Smooth muscle cell (in vitro differentiated cells): ENCODE measurements around the gene VPS37C. TPM values are rescaled to one million over a fixed set of nuclear protein-coding genes. Genes with fewer than 3 reads are reported as not detected.

Experiments used
- DNase-seq: peaks from one replicate; lab custom pipeline; 2025; ENCODE audit not compliant: unreplicated experiment; lab: John Stamatoyannopoulos, UW
- H2AFZ ChIP-seq: fragments of 200-600 bp; sonication (generic); 2 replicates; pipeline ENCODE4 v1.6.0; 2016; ENCODE audit warnings: antibody characterized with exemption, low read depth, mild to moderate bottlenecking
- H3F3A ChIP-seq: fragments of 200-600 bp; sonication (generic); 2 replicates; pipeline ENCODE4 v1.6.0; 2017; ENCODE audit warnings: antibody characterized with exemption, low read depth
- H3K27ac ChIP-seq: fragments of 200-600 bp; sonication (generic); 2 replicates; pipeline ENCODE4 v1.5.1; 2016; ENCODE audit warnings: low read depth, mild to moderate bottlenecking
- H3K27me3 ChIP-seq: fragments of 200-600 bp; sonication (generic); 2 replicates; pipeline ENCODE4 v1.6.1; 2016; ENCODE audit warnings: low read depth, mild to moderate bottlenecking
- H3K36me3 ChIP-seq: fragments of 200-600 bp; sonication (generic); 2 replicates; pipeline ENCODE4 v1.5.1; 2016; ENCODE audit warnings: low read depth
- H3K4me1 ChIP-seq: fragments of 200-600 bp; sonication (generic); 2 replicates; pipeline ENCODE4 v1.5.1; 2016; ENCODE audit warnings: low read depth
- H3K4me2 ChIP-seq: fragments of 200-600 bp; sonication (generic); 2 replicates; pipeline ENCODE4 v1.6.0; 2016; ENCODE audit warnings: mild to moderate bottlenecking
- H3K4me3 ChIP-seq: fragments of 200-600 bp; sonication (generic); 2 replicates; pipeline ENCODE4 v1.5.1; 2016; ENCODE audit warnings: mild to moderate bottlenecking
- H3K79me2 ChIP-seq: fragments of 200-600 bp; sonication (generic); 2 replicates; pipeline ENCODE4 v1.6.0; 2016; ENCODE audit warnings: low read depth, mild to moderate bottlenecking
- H3K9ac ChIP-seq: fragments of 200-600 bp; sonication (generic); 2 replicates; pipeline ENCODE4 v1.6.0; 2016; ENCODE audit warnings: low read depth
- H3K9me3 ChIP-seq: fragments of 200-600 bp; sonication (generic); replicated peaks from 2 replicates; pipeline ENCODE4 v1.5.1; 2016; ENCODE audit warnings: low read depth
- H4K20me1 ChIP-seq: fragments of 200-600 bp; sonication (generic); 2 replicates; pipeline ENCODE4 v1.6.0; 2016; ENCODE audit warnings: low read depth
- CTCF ChIP-seq: fragments of 200-600 bp; sonication (generic); IDR thresholded peaks from 2 replicates; pipeline ENCODE4 v1.5.1; 2017; ENCODE audit warnings: borderline replicate concordance, mild to moderate bottlenecking, antibody characterized with exemption; ENCODE audit not compliant: insufficient read depth, poor library complexity, severe bottlenecking
- WGBS: methylation state at CpG from one replicate; pipeline ENCODE4 v1.1.7; 2016; ENCODE audit warnings: low lambda C conversion rate; 5-methylcytosine and 5-hydroxymethylcytosine counted together
- polyA plus RNA-seq: library from polyadenylated mRNA; unstranded; fragments of >200 nt; fragmentation: Nextera tagmentation; extraction: Ambion mirVana; gene quantifications from 2 replicates; pipeline ENCODE4 v1.2.1, GENCODE V29; 2016
- total RNA-seq: library from RNA; depleted of rRNA; stranded (reverse); fragments of >200 nt; gene quantifications from 2 replicates; pipeline ENCODE4 v1.2.3, GENCODE V29; 2014

The VPS37C gene
- total and polyA plus RNA-seq, 2 experiments from 2014 or later, result 8.8 to 15.4 TPM

- H3K79me2 ChIP-seq, result no peaks in the 10 kb centered on the region
- H3K36me3 ChIP-seq, result no peaks in the 10 kb centered on the region
- H3K4me2 ChIP-seq, result no peak overlapping the region
- no peak overlapping the region for H2AFZ ChIP-seq
- H3F3A ChIP-seq, result no peaks in the 10 kb centered on the region
- H3K27me3 ChIP-seq, result no peaks in the 10 kb centered on the region
- H3K9me3 ChIP-seq, result no peaks in the 10 kb centered on the region
- H3K4me3 ChIP-seq, result no peak overlapping the region
- no peaks in the 10 kb centered on the region for H4K20me1 ChIP-seq
- no peak for TF ChIP-seq CTCF
- no peak overlapping the region for H3K27ac ChIP-seq
- DNase-seq, result no peak
- H3K9ac ChIP-seq, result no peak overlapping the region
- H3K4me1 ChIP-seq, result no peaks in the 10 kb centered on the region
- WGBS, result 95% methylated on average over 14 of the region's 14 CpGs
Observed at GRCh38 chr11:61201476-61201875, 40.2 kb upstream of the VPS37C start.

GRCh38 chr11:61198948-61199523 lies 37.8 kb upstream of the VPS37C start:
- H3K4me2 ChIP-seq, result no peak overlapping the region
- no peak for TF ChIP-seq CTCF
- no peak for DNase-seq

DNA sequence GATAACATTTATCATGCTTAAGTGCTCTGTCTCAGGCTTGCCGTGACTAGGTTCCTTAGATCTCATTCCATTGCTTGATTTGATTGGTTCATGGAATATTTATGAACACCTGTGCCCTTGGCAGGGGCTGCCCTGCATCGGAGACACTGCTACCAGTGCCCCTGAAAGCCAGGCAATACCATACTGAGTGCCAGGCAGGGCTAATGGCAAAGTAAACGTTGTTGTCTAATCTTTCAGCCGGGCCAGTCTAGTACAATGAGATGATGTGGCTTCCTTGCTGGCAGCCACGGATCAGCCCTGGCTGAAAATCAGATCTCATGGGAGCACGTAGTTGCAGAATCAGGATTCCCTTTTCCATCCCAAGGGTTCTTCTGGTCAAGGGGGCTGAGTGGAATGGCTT lies 37.1 kb upstream of the VPS37C start:
- TF ChIP-seq CTCF, result no peak
- no peaks in the 10 kb centered on the region for H3K9me3 ChIP-seq
- H3K27ac ChIP-seq, result no peak overlapping the region
- no peak for DNase-seq
- no peak overlapping the region for H2AFZ ChIP-seq
- 93% methylated on average over 6 of the region's 6 CpGs for WGBS
- no peaks in the 10 kb centered on the region for H3K36me3 ChIP-seq
- H3K4me3 ChIP-seq, result no peak overlapping the region
- no peaks in the 10 kb centered on the region for H3F3A ChIP-seq
- H4K20me1 ChIP-seq, result no peaks in the 10 kb centered on the region
- no peak overlapping the region for H3K4me2 ChIP-seq
- H3K9ac ChIP-seq, result no peak overlapping the region
- no peaks in the 10 kb centered on the region for H3K4me1 ChIP-seq
- H3K27me3 ChIP-seq, result no peaks in the 10 kb centered on the region
- no peaks in the 10 kb centered on the region for H3K79me2 ChIP-seq

More at GRCh38 chr11:61198948-61199523, 37.8 kb upstream of the VPS37C start:
- 93% methylated on average over 4 of the region's 4 CpGs for WGBS
- Histone ChIP-seq H3K9ac (no peak overlapping the region), H4K20me1 (no peaks in the 10 kb centered on the region), H3F3A (no peaks in the 10 kb centered on the region), H3K27ac (no peak overlapping the region), H3K9me3 (no peaks in the 10 kb centered on the region), H2AFZ (no peak overlapping the region), H3K4me3 (no peak overlapping the region), H3K27me3 (no peaks in the 10 kb centered on the region), H3K4me1 (no peaks in the 10 kb centered on the region), H3K36me3 (no peaks in the 10 kb centered on the region), H3K79me2 (no peaks in the 10 kb centered on the region)

- no peak for DNase-seq
- no peaks in the 10 kb centered on the region for H3K4me1 ChIP-seq
- no peak overlapping the region for H3K9ac ChIP-seq
- TF ChIP-seq CTCF, result no peak
- no peak overlapping the region for H3K4me2 ChIP-seq
- no peak overlapping the region for H3K27ac ChIP-seq
- no peaks in the 10 kb centered on the region for H3K27me3 ChIP-seq
- no peak overlapping the region for H3K4me3 ChIP-seq
- 89% methylated on average over 7 of the region's 7 CpGs for WGBS
- no peaks in the 10 kb centered on the region for H3F3A ChIP-seq
- H3K79me2 ChIP-seq, result no peaks in the 10 kb centered on the region
- H3K9me3 ChIP-seq, result no peaks in the 10 kb centered on the region
- H3K36me3 ChIP-seq, result no peaks in the 10 kb centered on the region
- H2AFZ ChIP-seq, result no peak overlapping the region
- H4K20me1 ChIP-seq, result no peaks in the 10 kb centered on the region
Observed at GRCh38 chr11:61195719-61196118, 34.5 kb upstream of the VPS37C start.
